Endodermal cell (in vitro differentiated cells): ENCODE results near the gene LMCD1. TPM values are rescaled to one million over a fixed set of nuclear protein-coding genes. Genes with fewer than 3 reads are reported as not detected.
A peak's percentile ranks its signal among the peaks of the same experiment; 100 is the strongest.

Source experiments
- DNase-seq: peaks from one replicate; pipeline ENCODE4 v3.0.0-alpha.2; 2017
- H3K27ac ChIP-seq: 2 replicates; pipeline ENCODE4 v1.5.1; 2013; ENCODE audit warnings: mild to moderate bottlenecking, low read depth, low read length, moderate library complexity
- H3K27me3 ChIP-seq: 2 replicates; pipeline ENCODE4 v1.6.1; 2013; ENCODE audit warnings: mild to moderate bottlenecking, low read length, moderate library complexity; ENCODE audit not compliant: insufficient read depth, control insufficient read depth, poor library complexity, severe bottlenecking
- H3K36me3 ChIP-seq: 2 replicates; pipeline ENCODE4 v1.7.0; 2013; ENCODE audit warnings: mild to moderate bottlenecking, low read length, moderate library complexity; ENCODE audit not compliant: control insufficient read depth, insufficient read depth
- H3K4me1 ChIP-seq: one replicate; pipeline ENCODE4 v1.7.0; 2013; ENCODE audit warnings: low read length; ENCODE audit not compliant: control insufficient read depth, insufficient read depth
- H3K4me3 ChIP-seq: 2 replicates; pipeline ENCODE4 v1.5.1; 2013; ENCODE audit warnings: mild to moderate bottlenecking, low read length, moderate library complexity
- H3K9ac ChIP-seq: 2 replicates; pipeline ENCODE4 v1.6.1; 2013; ENCODE audit warnings: mild to moderate bottlenecking, low read length, moderate library complexity; ENCODE audit not compliant: poor library complexity, severe bottlenecking; ENCODE audit errors: extremely low read depth
- H3K9me3 ChIP-seq: 2 replicates; pipeline ENCODE4 v1.6.1; 2013; ENCODE audit warnings: mild to moderate bottlenecking, low read length, moderate library complexity; ENCODE audit not compliant: control insufficient read depth
- H3K27ac Mint-ChIP-seq: 2 replicates; pipeline ENCODE4 v1.8.0; 2020; ENCODE audit warnings: mixed read lengths
- H3K27me3 Mint-ChIP-seq: 2 replicates; pipeline ENCODE4 v1.8.0; 2021; ENCODE audit warnings: mild to moderate bottlenecking, mixed read lengths; ENCODE audit not compliant: insufficient read depth
- H3K36me3 Mint-ChIP-seq: 2 replicates; pipeline ENCODE4 v1.8.0; 2020; ENCODE audit warnings: low read depth, mixed read lengths
- H3K4me1 Mint-ChIP-seq: 2 replicates; pipeline ENCODE4 v1.8.0; 2020; ENCODE audit warnings: mixed read lengths
- H3K4me3 Mint-ChIP-seq: 2 replicates; pipeline ENCODE4 v1.8.0; 2020; ENCODE audit warnings: mild to moderate bottlenecking, moderate library complexity, mixed read lengths
- H3K9me3 Mint-ChIP-seq: 2 replicates; pipeline ENCODE4 v1.8.0; 2020; ENCODE audit warnings: mild to moderate bottlenecking, mixed read lengths
- WGBS, 2 experiments: methylation state at CpG; one replicate each; pipeline versions ENCODE4 v1.1.5 to v1.1.7; 2013; ENCODE audit warnings: missing lambda C conversion rate in 2 of 2, mixed read lengths in 1 of 2; ENCODE audit not compliant: insufficient coverage in 1 of 2, insufficient read length in 1 of 2; 5-methylcytosine and 5-hydroxymethylcytosine counted together
- total RNA-seq, 2 donors: library from RNA; stranded (reverse); fragmentation: NEBNext Ultra II Directional in 1 of 2; extraction: Animal tissue kit (Norgen Biotek cat#: 25700) in 1 of 2; gene quantifications; 2 replicates in 1 of 2; 3 replicates in 1 of 2; pipeline ENCODE4 v1.2.1, GENCODE V29; 2021
- TF ChIP-seq, protein P1 (sequence below): fragments of 200-600 bp; sonication (generic); conservative IDR thresholded peaks from 2 replicates; pipeline ENCODE4 v1.5.0; 2021; ENCODE audit warnings: antibody characterized with exemption, mild to moderate bottlenecking

The LMCD1 gene
- total RNA-seq, 2 donors from 2014 or later = 20.7 to 35.7 TPM

DNA sequence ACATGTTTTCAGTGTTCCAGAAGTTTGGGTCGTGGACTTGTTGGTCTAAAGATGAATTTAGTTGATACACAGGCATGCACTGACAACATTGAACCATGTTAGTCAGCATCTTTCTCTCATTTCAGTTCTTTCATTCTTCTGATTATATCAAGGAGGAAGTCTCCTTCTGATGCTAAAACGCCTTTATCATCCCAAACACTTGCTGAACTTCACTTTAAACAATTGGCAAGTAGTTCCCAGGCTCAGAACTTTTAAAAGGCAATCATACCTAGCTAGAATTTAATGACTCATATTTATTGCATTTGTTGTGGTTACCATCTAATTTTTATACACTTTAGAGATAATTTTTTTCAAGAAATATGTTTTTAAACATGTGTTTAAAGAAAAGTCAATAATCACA lies 15.9 kb downstream of the LMCD1 start:
- no peak overlapping the region for H3K27ac Mint-ChIP-seq
- WGBS, 2 experiments = 93 to 100% methylated on average over 2 of the region's 2 CpGs

DNA sequence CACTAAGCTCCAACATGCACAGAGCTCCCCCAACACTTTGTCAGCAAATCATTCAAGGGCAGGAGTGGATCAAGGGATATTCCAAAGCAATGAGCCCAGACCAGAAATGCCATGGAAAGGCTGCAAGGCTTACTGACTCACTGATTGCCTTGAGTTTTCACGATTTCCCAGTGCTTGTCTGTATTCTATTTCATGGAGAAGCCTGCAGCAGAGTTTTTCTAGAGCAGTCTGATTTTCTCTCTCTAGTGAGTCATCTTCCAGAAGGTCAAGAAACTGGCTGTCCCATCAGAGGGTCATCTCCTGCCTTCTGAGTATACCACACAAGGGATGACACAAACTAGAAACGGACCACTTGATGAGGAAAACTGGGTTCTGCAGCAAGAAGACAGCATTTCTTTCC lies 16.5 kb downstream of the LMCD1 start:
- H3K27ac Mint-ChIP-seq = no peak overlapping the region
- H3K4me3 ChIP-seq = no peak overlapping the region
- H3K27me3 ChIP-seq = no peaks in the 10 kb centered on the region
- H3K9me3 Mint-ChIP-seq = no peaks in the 10 kb centered on the region
- H3K4me1 Mint-ChIP-seq = peaks cover 13% of the 10 kb centered on the region
- H3K4me1 ChIP-seq = no peaks in the 10 kb centered on the region
- peaks cover 99% of the 10 kb centered on the region for H3K36me3 ChIP-seq
- no peak overlapping the region for H3K4me3 Mint-ChIP-seq
- H3K9me3 ChIP-seq = peaks cover 5% of the 10 kb centered on the region
- WGBS, 2 experiments = 92 to 100% methylated on average over 2 of the region's 2 CpGs
- no peak overlapping the region for H3K9ac ChIP-seq
- TF ChIP-seq, protein P1, sequence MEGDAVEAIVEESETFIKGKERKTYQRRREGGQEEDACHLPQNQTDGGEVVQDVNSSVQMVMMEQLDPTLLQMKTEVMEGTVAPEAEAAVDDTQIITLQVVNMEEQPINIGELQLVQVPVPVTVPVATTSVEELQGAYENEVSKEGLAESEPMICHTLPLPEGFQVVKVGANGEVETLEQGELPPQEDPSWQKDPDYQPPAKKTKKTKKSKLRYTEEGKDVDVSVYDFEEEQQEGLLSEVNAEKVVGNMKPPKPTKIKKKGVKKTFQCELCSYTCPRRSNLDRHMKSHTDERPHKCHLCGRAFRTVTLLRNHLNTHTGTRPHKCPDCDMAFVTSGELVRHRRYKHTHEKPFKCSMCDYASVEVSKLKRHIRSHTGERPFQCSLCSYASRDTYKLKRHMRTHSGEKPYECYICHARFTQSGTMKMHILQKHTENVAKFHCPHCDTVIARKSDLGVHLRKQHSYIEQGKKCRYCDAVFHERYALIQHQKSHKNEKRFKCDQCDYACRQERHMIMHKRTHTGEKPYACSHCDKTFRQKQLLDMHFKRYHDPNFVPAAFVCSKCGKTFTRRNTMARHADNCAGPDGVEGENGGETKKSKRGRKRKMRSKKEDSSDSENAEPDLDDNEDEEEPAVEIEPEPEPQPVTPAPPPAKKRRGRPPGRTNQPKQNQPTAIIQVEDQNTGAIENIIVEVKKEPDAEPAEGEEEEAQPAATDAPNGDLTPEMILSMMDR = no peak
- peaks cover 57% of the 10 kb centered on the region for H3K36me3 Mint-ChIP-seq
- no peak overlapping the region for H3K27ac ChIP-seq
- no peaks in the 10 kb centered on the region for H3K27me3 Mint-ChIP-seq
- DNase-seq = peak; percentile 23

More for the DNA sequence above, 15.9 kb downstream of the LMCD1 start:
- Histone ChIP-seq H3K36me3 (peaks cover 100% of the 10 kb centered on the region), H3K27me3 (no peaks in the 10 kb centered on the region), H3K9ac (no peak overlapping the region), H3K4me3 (no peak overlapping the region), H3K27ac (no peak overlapping the region), H3K4me1 (no peaks in the 10 kb centered on the region), H3K9me3 (peaks cover 5% of the 10 kb centered on the region)
- Mint-ChIP-seq H3K27me3 (no peaks in the 10 kb centered on the region), H3K4me3 (no peak overlapping the region), H3K4me1 (peaks cover 13% of the 10 kb centered on the region), H3K36me3 (peaks cover 57% of the 10 kb centered on the region), H3K9me3 (no peaks in the 10 kb centered on the region)
- no peak for DNase-seq
- TF ChIP-seq, protein P1 = no peak

DNA sequence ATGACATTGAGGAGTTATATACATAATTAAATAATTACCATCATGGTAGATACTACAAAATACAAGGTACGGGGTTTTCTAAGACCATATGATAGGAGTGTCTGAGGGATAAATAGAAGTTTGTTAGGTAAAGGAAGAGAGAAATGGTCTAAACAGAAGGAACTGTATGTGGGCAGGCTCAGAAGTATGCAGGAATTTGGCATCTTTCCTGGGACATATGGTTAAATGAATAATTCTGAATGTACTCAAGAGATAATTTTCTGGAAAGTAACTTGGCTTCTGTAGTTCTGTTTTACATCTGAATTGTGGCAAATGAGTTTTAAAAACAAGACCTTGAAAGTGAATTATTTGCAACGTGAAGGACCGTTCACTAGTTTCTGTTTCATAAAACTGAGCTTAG lies 17.5 kb downstream of the LMCD1 start:
- H3K27ac Mint-ChIP-seq = no peak overlapping the region

More for the DNA sequence above, 17.5 kb downstream of the LMCD1 start:
- TF ChIP-seq, protein P1 = no peak
- Histone ChIP-seq H3K27ac (no peak overlapping the region), H3K4me3 (no peak overlapping the region), H3K4me1 (no peaks in the 10 kb centered on the region), H3K36me3 (peaks cover 97% of the 10 kb centered on the region), H3K9me3 (peaks cover 5% of the 10 kb centered on the region), H3K27me3 (no peaks in the 10 kb centered on the region), H3K9ac (no peak overlapping the region)
- no peaks in the 10 kb centered on the region for H3K9me3 Mint-ChIP-seq
- no peak overlapping the region for H3K4me3 Mint-ChIP-seq
- peaks cover 48% of the 10 kb centered on the region for H3K36me3 Mint-ChIP-seq
- 83 to 90% methylated on average over 1 to 3 of the region's 3 CpGs for WGBS, 2 experiments
- H3K4me1 Mint-ChIP-seq = peaks cover 13% of the 10 kb centered on the region
- DNase-seq = no peak
- H3K27me3 Mint-ChIP-seq = no peaks in the 10 kb centered on the region
